ENCODE data around the gene CRAT. TPM values are rescaled to one million over a fixed set of nuclear protein-coding genes. Genes with fewer than 3 reads are reported as not detected.

The CRAT gene
- total and polyA plus RNA-seq, 2 donors from 2014 or later, result 32.3 to 76.8 TPM

- Histone ChIP-seq H3K36me3 (ENCODE audit: control insufficient read depth in 2 of 3, insufficient read depth in 3 of 3, low read length in 3 of 3) (peaks cover 0 to 5% (median 0%) of the 10 kb centered on the region in 3 donors), H3K27ac (ENCODE audit: low read depth in 2 of 2, low read length in 2 of 2) (no peak overlapping the region)
- intact Hi-C loops (cut with DNase I), result no loop called here
Observed at GRCh38 chr9:129148463-129149204, 38.0 kb upstream of the CRAT start.

GRCh38 chr9:129146441-129146941 lies 35.9 kb upstream of the CRAT start:
- peak in 4 of 5 donors; percentile 24 to 88 (median 52) for DNase-seq
- H3K27me3 ChIP-seq (ENCODE audit: control insufficient read depth, insufficient read depth, low read length), result no peaks in the 10 kb centered on the region
- intact Hi-C loops (cut with DNase I), result no loop called here
- no peaks in the 10 kb centered on the region for H3K9me3 ChIP-seq (ENCODE audit: control insufficient read depth in 2 of 3, insufficient read depth in 1 of 3, low read length in 3 of 3)
- H3K36me3 ChIP-seq (ENCODE audit: control insufficient read depth in 2 of 3, insufficient read depth in 3 of 3, low read length in 3 of 3), result peaks cover 0 to 5% (median 0%) of the 10 kb centered on the region in 3 donors
- H3K9ac ChIP-seq (ENCODE audit: low read length in 3 of 3), result peak overlapping the region in 1 of 3 donors; percentile 65
- no peak for TF ChIP-seq CTCF (IDR thresholded peaks at IDR 0.05; ENCODE audit: borderline replicate concordance, extremely low read depth, insufficient read depth)
- peak overlapping the region; percentile 75 to 87 for H3K27ac ChIP-seq (ENCODE audit: low read depth in 2 of 2, low read length in 2 of 2)
- no peak overlapping the region for H3K4me3 ChIP-seq (ENCODE audit: low read length in 3 of 3)
- H3K4me1 ChIP-seq (ENCODE audit: control insufficient read depth in 2 of 3, insufficient read depth in 2 of 3, low read depth in 1 of 3, low read length in 3 of 3), result peaks cover 11 to 40% (median 39%) of the 10 kb centered on the region in 3 donors
- no peak for FAIRE-seq

More at GRCh38 chr9:129148463-129149204, 38.0 kb upstream of the CRAT start:
- Histone ChIP-seq H3K9me3 (ENCODE audit: control insufficient read depth in 2 of 3, insufficient read depth in 1 of 3, low read length in 3 of 3) (no peaks in the 10 kb centered on the region), H3K9ac (ENCODE audit: low read length in 3 of 3) (no peak overlapping the region), H3K27me3 (ENCODE audit: control insufficient read depth, insufficient read depth, low read length) (no peaks in the 10 kb centered on the region), H3K4me1 (ENCODE audit: control insufficient read depth in 2 of 3, insufficient read depth in 2 of 3, low read depth in 1 of 3, low read length in 3 of 3) (peaks cover 0 to 22% (median 21%) of the 10 kb centered on the region in 3 donors), H3K4me3 (ENCODE audit: low read length in 3 of 3) (no peak overlapping the region)
- no peak for TF ChIP-seq CTCF (IDR thresholded peaks at IDR 0.05; ENCODE audit: borderline replicate concordance, extremely low read depth, insufficient read depth)
- FAIRE-seq (no peak), DNase-seq (no peak)

- Histone ChIP-seq H3K27me3 (ENCODE audit: control insufficient read depth, insufficient read depth, low read length) (no peaks in the 10 kb centered on the region), H3K4me1 (ENCODE audit: control insufficient read depth in 2 of 3, insufficient read depth in 2 of 3, low read depth in 1 of 3, low read length in 3 of 3) (peaks cover 11 to 46% (median 43%) of the 10 kb centered on the region in 3 donors), H3K27ac (ENCODE audit: low read depth in 2 of 2, low read length in 2 of 2) (peak overlapping the region; percentile 75 to 87), H3K9me3 (ENCODE audit: control insufficient read depth in 2 of 3, insufficient read depth in 1 of 3, low read length in 3 of 3) (no peaks in the 10 kb centered on the region), H3K36me3 (ENCODE audit: control insufficient read depth in 2 of 3, insufficient read depth in 3 of 3, low read length in 3 of 3) (peaks cover 0 to 5% (median 0%) of the 10 kb centered on the region in 3 donors), H3K9ac (ENCODE audit: low read length in 3 of 3) (peak overlapping the region in 1 of 3 donors; percentile 65), H3K4me3 (ENCODE audit: low read length in 3 of 3) (no peak overlapping the region)
- no peak for TF ChIP-seq CTCF (IDR thresholded peaks at IDR 0.05; ENCODE audit: borderline replicate concordance, extremely low read depth, insufficient read depth)
- FAIRE-seq (no peak), DNase-seq (peak; percentile 63 to 91 (median 77))
- intact Hi-C loops (cut with DNase I), result no loop called here
Observed at GRCh38 chr9:129145841-129146292, 35.3 kb upstream of the CRAT start.

Data from kidney (tissue), 14 donors.